Right atrium auricular region (tissue), 2 donors: ENCODE measurements around the gene RASA1. TPM values are rescaled to one million over a fixed set of nuclear protein-coding genes. Genes with fewer than 3 reads are reported as not detected.

Source experiments
- DNase-seq: peaks from one replicate; pipeline ENCODE4 v3.0.0-alpha.2; 2019; ENCODE audit warnings: low spot score
- H3K27ac ChIP-seq, 2 donors: fragments of 200-600 bp; sonication (generic); 1 replicate in 1 of 2; 2 replicates in 1 of 2; pipeline ENCODE4 v1.5.1; 2016 to 2019
- H3K27me3 ChIP-seq, 2 donors: fragments of 200-600 bp; sonication (generic); one replicate each; pipeline versions ENCODE4 v1.5.1 to v1.6.0; 2017 to 2019
- H3K36me3 ChIP-seq: fragments of 200-600 bp; sonication (generic); one replicate; pipeline ENCODE4 v1.5.1; 2016
- H3K4me1 ChIP-seq, 2 donors: fragments of 200-600 bp; sonication (generic); one replicate each; pipeline versions ENCODE4 v1.5.1 to v1.6.0; 2017 to 2019
- H3K4me3 ChIP-seq, 2 donors: fragments of 200-600 bp; sonication (generic); 1 replicate in 1 of 2; 2 replicates in 1 of 2; pipeline ENCODE4 v1.5.1; 2017 to 2019; ENCODE audit warnings: mild to moderate bottlenecking in 1 of 2, moderate library complexity in 1 of 2
- H3K9me3 ChIP-seq, 2 donors: fragments of 200-600 bp; sonication (generic); one replicate each; pipeline ENCODE4 v1.5.1; 2019
- total RNA-seq, 2 donors: library from RNA; depleted of rRNA; stranded (reverse); fragments of >200 nt; gene quantifications; one replicate each; pipeline ENCODE4 v1.1.0, GENCODE V29; 2016
- TF ChIP-seq, protein P1 (sequence below), 2 donors: fragments of 200-600 bp; sonication (generic); IDR thresholded peaks; one replicate each; pipeline ENCODE4 v1.5.1; 2019; ENCODE audit warnings: antibody characterized with exemption in 2 of 2

The RASA1 gene
- total RNA-seq, 2 donors from 2014 or later: 15.7 to 18.6 TPM

DNA sequence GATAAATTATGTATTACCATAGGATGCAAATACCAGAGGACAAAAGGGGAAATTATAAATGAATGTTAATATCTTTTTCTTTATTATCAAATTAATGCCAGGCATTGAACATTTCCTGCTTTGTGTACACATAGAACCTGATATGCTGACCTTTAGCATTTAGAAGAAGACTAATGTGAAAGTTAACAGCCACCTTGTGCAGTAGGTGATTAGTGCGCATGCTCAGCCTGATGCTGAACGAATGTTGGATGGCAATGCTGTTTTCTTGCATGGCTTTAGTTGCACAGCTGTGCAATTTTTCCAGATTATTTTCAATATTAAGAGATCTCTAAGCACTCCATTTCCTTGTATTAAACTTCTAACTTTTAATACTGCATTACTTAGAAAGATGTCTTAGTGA is 99.6 kb downstream of the RASA1 start:
- Histone ChIP-seq H3K9me3 (no peaks in the 10 kb centered on the region), H3K4me3 (no peak overlapping the region), H3K36me3 (peaks cover 11% of the 10 kb centered on the region), H3K27ac (no peak overlapping the region), H3K27me3 (no peaks in the 10 kb centered on the region), H3K4me1 (peaks cover 0 to 3% of the 10 kb centered on the region in 2 donors)
- TF ChIP-seq, protein P1, sequence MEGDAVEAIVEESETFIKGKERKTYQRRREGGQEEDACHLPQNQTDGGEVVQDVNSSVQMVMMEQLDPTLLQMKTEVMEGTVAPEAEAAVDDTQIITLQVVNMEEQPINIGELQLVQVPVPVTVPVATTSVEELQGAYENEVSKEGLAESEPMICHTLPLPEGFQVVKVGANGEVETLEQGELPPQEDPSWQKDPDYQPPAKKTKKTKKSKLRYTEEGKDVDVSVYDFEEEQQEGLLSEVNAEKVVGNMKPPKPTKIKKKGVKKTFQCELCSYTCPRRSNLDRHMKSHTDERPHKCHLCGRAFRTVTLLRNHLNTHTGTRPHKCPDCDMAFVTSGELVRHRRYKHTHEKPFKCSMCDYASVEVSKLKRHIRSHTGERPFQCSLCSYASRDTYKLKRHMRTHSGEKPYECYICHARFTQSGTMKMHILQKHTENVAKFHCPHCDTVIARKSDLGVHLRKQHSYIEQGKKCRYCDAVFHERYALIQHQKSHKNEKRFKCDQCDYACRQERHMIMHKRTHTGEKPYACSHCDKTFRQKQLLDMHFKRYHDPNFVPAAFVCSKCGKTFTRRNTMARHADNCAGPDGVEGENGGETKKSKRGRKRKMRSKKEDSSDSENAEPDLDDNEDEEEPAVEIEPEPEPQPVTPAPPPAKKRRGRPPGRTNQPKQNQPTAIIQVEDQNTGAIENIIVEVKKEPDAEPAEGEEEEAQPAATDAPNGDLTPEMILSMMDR (IDR thresholded peaks at IDR 0.05): no peak
- no peak for DNase-seq

DNA sequence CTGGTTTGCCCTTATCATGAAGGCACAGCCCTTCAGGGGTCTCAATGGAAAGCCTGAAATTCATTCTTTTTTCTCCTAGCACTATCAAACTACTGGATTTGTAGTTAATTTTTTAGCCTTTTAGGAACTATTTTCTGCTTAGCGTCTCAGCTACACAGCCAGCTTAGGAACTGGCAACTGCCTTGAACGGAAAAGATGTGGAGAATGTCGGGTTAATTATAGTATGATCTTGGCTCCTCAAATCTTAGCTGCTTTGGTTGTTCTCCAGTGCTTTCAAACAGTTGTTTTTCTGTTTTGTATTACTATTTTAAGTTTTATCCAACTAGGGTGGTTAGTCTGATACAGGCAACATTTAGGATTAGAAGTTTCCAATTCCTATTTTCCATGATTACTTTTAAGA is 100.9 kb downstream of the RASA1 start:
- H3K27me3 ChIP-seq: no peaks in the 10 kb centered on the region
- H3K4me1 ChIP-seq: peaks cover 0 to 3% of the 10 kb centered on the region in 2 donors
- H3K36me3 ChIP-seq: peaks cover 15% of the 10 kb centered on the region
- H3K9me3 ChIP-seq: no peaks in the 10 kb centered on the region
- H3K4me3 ChIP-seq: no peak overlapping the region
- peak overlapping the region in 1 of 2 donors; percentile 61 for H3K27ac ChIP-seq
- TF ChIP-seq, protein P1 (IDR thresholded peaks at IDR 0.05): no peak
- no peak for DNase-seq

DNA sequence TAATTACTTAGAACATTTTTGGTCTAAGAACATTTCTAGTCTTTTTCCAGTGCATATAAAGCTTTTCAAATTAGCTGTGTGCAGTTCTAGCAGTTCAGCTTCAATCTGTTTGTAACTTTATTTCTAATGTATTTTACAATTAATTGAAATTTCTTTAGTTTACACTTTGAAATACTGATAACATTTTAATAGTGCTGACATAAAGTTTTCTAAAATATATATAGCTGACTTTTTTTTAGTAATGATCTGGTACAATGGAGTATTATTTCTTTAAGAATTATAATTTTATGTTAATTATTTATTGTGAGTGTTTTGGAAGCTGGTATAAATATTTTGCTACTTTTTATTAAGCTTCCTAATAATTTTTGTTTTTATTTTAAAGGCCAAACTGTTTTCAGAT is 101.7 kb downstream of the RASA1 start:
- H3K27ac ChIP-seq: peak overlapping the region in 1 of 2 donors; percentile 61
- no peaks in the 10 kb centered on the region for H3K27me3 ChIP-seq
- no peaks in the 10 kb centered on the region for H3K9me3 ChIP-seq
- H3K36me3 ChIP-seq: peaks cover 15% of the 10 kb centered on the region
- no peak overlapping the region for H3K4me3 ChIP-seq
- TF ChIP-seq, protein P1 (IDR thresholded peaks at IDR 0.05): no peak
- peaks cover 0 to 3% of the 10 kb centered on the region in 2 donors for H3K4me1 ChIP-seq
- DNase-seq: no peak

DNA sequence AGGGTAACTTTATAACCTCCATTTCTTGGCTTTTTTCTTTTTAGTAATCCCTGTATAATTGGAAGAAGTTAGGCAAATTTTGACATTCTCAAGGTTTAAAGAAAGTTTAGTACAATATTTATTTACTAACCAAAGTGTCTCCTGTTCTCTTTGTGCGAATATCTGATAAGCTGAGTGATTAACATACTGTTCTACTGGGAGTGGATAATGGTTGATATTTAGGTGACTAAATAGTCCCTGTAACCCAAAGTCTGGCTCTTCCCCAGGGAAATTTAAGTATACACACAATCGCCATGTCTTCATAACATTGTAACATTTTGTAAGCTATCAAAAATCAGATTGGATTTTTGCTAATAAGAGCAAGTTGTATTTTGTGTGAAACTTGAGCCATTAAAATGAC is 105.0 kb downstream of the RASA1 start:
- TF ChIP-seq, protein P1 (IDR thresholded peaks at IDR 0.05): no peak
- DNase-seq: no peak
- no peaks in the 10 kb centered on the region for H3K9me3 ChIP-seq
- H3K27ac ChIP-seq: peak overlapping the region in 1 of 2 donors; percentile 32
- H3K27me3 ChIP-seq: no peaks in the 10 kb centered on the region
- H3K4me3 ChIP-seq: no peak overlapping the region
- peaks cover 32% of the 10 kb centered on the region for H3K36me3 ChIP-seq
- peaks cover 0 to 3% of the 10 kb centered on the region in 2 donors for H3K4me1 ChIP-seq

DNA sequence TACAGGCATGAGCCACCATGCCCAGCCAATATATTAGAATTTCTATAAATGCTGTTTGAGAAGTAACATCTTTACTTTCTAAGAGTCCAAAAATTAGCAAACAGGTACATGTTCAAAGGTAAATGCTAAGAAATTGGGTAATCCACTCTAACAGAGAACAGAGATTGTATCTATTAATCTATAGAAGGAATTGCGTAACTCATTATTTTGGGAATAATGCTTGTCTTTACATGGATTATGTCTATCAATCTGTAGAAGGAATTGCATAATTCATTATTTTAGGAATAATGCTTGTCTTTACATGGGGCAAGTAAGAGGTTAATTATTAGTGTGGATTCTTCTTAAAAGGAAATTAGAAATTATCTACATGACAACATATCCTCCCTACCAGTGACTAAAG is 114.5 kb downstream of the RASA1 start:
- DNase-seq: no peak
- no peak overlapping the region for H3K4me3 ChIP-seq
- H3K9me3 ChIP-seq: no peaks in the 10 kb centered on the region
- peaks cover 25% of the 10 kb centered on the region for H3K36me3 ChIP-seq
- H3K27ac ChIP-seq: no peak overlapping the region
- H3K4me1 ChIP-seq: peaks cover 0 to 3% of the 10 kb centered on the region in 2 donors
- TF ChIP-seq, protein P1 (IDR thresholded peaks at IDR 0.05): no peak
- H3K27me3 ChIP-seq: no peaks in the 10 kb centered on the region

DNA sequence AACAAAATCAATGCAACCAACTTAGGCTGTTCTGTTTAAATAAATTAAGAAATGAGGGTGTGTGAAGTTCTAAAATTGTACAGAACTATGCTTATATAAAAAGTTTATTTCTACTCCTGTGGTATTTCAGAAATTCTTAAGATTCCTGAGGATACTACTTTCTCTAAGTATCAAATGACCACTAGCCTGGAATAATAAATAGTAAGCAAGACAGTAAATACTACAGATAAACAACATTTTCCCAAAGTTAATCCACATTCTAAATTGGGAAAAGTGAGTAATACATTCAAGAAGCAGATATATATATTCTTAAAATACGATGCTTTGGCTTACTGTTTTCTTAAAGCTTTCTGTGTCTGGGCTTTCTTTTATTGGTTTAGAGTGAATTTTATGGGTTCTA is 115.5 kb downstream of the RASA1 start:
- no peaks in the 10 kb centered on the region for H3K9me3 ChIP-seq
- H3K27ac ChIP-seq: no peak overlapping the region
- peaks cover 0 to 3% of the 10 kb centered on the region in 2 donors for H3K4me1 ChIP-seq
- H3K36me3 ChIP-seq: peaks cover 17% of the 10 kb centered on the region
- no peak for DNase-seq
- TF ChIP-seq, protein P1 (IDR thresholded peaks at IDR 0.05): no peak
- no peaks in the 10 kb centered on the region for H3K27me3 ChIP-seq
- H3K4me3 ChIP-seq: no peak overlapping the region
